Activated CD4-positive, alpha-beta T cell treated with anti-CD3 and anti-CD28 coated beads, Interleukin-2, amount 50 U/mL, for 1 hour (primary cell): ENCODE results near the gene PAQR3.
"Not testable (repeated sequence)": the region's sequence is repeated elsewhere in the genome, so short reads cannot be mapped to it uniquely, and the experiment has no call there.

Experiments used
- DNase-seq: peaks from one replicate; pipeline ENCODE4 v3.0.0-alpha.2; 2020

Gene PAQR3

DNA sequence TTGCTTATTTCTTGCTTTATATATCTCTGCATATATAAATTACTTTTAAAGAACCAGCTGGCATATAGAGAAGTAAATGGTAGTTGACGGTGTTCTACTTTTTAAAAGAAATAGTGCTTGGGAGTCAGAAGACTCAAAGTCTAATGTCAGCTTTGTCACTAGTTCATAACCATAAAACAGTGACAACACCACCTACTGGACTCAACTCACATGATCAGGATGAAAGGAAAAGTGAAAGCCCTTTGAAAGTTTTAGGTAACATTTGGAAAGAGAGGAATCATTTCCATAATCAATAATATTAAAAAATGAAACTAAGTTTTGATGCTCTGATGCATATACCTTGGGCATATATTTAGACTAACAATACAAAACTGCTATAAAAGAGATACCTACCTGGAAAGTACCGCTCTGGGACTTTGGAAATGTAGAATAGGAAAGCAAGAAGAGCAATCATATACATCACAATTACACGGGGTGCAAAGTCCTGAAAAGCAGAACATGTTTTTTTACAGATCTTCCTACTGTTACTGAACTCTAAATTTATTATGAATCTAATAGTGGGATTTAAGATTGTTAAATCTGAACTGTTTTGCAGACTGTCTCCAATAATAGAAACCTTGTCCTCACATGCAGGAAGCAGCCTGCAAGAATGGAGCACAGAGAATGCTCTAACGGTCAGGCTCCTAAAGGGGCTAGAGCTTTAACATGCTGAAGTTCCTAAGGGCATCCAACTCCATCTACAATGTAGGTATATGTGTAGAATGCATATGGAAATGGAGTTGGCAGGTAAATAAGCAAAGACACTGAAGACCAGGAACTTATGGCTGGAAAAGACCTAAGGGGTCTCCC lies 15.6 kb downstream of the PAQR3 start:
- no peak for DNase-seq

DNA sequence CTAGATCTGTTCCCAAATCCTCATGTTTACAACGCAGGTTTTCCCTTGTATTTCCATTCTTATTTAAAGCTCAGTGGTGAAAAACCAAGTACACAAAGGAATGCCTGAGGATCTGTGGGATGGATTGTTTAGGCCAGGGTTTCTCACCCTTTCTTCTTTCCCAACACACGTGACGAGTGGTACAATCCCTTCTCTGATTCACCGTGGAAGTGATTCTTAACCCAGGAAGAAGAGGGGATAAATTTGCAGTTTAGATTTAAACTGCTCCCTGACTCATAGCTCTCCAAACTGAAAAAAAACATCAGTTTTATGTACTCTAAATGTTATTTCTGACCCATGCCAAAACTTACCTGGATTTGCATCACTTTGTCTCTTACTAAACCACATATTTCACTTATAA lies 17.0 kb downstream of the PAQR3 start:
- DNase-seq: no peak

DNA sequence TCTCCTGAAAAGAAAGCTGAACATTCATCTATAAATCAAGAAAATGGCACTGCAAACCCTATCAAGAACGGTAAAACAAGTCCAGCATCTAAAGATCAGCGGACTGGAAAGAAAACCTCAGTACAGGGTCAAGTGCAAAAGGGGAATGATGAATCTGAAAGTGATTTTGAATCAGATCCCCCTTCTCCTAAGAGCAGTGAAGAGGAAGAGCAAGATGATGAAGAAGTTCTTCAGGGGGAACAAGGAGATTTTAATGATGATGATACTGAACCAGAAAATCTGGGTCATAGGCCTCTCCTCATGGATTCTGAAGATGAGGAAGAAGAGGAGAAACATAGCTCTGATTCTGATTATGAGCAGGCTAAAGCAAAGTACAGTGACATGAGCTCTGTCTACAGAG lies 28.6 kb downstream of the PAQR3 start:
- DNase-seq: no peak

DNA sequence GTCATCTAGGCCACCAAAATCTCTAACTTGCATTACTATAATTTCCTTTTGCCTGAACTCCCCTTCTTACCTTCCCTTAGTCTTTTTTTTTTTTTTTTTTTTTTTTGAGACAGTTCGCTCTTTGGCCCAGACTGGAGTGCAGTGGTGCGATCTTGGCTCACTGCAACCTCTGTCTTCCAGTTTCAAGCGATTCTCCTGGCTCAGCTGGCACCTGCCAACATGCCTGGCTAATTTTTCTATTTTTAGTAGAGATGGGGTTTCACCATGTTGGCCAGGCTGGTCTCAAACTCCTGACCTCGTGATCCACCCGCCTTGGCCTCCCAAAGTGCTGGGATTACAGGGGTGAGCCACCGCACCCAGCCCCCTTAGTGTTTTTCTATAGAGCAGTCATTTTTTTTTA lies 30.3 kb downstream of the PAQR3 start:
- DNase-seq: not testable (repeated sequence)

DNA sequence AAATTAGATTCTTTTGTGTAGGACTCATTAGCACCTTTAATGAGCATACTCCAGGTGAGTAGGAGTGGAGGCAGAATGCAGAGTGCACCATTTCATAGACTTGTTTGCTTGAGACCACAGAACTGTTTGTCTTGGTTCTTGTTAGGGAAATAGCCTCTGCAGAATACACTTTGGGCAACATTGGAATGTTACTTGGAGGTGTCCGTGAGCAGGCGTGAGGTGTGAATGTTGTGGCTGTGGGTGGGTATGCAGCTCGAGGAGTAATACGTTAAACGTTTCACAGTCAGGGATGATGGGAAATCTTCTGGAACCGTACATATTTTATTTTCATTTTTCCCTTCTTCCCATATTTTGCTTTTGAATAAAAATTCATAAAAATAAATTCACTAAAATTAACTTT lies 31.6 kb downstream of the PAQR3 start:
- no peak for DNase-seq

DNA sequence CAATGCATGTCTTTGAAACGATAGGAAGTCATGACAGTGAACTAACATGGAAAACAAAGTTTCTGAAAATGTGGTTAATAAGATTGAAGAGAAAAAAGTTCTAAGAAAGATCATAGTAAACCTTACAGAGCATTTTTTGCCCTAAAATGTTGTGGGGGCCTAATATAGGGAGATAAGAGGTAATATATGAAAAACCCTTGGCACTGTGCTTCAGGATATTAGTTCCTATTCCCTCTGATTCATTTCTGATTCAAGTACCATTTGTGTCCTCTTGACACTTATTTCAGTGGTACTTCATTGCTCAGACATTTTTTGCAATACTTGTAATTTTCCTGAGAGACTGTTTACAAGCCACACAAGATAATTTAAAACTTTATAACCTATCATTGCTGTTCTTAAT lies 35.1 kb downstream of the PAQR3 start:
- no peak for DNase-seq

DNA sequence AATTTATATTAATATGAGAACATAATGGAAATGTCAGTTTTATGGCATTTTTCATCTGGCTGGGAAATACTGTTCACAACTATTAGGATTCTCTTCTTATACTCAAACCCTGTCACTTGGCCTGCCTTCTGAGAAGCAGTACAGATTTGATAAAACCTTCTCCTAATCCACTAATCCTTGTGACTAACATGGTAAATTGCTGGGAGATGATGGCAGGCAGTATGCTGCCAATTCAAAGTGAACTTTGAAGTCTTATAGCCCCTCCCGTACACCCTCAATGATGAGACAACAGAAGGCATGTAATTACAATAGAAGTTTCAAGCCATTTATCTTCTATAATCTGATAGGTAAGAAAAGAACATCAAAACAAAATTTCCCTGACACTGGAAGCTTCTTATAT lies 36.9 kb downstream of the PAQR3 start:
- DNase-seq: no peak

DNA sequence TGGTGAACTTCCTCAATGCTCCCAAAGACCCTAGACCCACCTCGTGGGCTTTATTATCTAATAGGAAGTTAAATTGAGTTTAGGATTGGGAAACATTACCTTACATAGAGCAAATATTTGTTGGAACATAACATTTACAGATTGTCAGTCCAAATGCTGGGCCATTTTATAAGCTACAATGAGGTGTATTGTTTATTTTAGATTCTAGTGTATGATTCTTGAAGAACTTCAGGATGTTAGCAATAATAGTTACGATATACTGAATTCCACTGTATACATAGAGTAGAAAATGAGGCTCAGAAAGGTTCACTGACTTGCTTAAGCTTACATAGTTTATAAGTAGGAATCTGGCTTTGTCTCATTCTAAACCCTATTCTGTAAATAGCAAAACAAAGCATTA lies 37.4 kb downstream of the PAQR3 start:
- DNase-seq: no peak

DNA sequence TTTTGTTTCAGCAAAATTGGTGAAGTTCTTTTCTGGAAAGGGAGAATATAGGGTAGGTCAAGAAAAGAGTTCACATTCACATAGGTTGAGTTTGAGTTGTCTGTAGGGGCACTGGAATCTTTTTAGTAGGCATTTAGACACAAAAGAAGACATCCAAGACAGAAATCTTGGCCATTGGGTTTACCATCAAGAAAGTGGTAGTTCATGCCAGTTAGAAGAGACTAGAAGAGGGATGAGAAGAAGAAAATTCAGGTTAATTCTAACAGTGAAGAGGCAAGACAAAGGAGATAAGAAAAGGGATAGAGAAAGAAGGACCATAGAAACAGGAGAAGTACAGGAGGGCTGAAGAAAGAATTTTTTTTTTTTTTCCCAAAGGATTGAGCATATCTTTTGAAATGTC lies 39.9 kb downstream of the PAQR3 start:
- no peak for DNase-seq

DNA sequence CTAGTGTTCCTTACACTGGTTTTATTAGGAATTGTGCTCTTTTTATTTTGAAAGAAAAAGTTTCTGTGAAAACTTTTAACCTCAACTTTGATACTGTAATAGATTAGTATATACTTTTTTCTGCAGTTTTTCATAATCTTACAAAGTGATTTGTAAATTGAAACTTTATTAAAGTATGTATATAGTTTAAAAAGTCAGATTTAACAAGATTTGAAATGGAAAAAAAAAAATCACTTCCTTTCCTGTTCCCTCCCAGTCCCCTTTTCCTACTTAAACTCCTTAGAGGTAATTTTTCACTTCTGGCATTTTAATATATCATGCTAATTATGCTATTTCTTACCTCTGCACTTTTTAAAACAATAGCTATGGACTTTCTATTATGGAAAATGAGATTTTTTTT lies 49.3 kb downstream of the PAQR3 start:
- no peak for DNase-seq

DNA sequence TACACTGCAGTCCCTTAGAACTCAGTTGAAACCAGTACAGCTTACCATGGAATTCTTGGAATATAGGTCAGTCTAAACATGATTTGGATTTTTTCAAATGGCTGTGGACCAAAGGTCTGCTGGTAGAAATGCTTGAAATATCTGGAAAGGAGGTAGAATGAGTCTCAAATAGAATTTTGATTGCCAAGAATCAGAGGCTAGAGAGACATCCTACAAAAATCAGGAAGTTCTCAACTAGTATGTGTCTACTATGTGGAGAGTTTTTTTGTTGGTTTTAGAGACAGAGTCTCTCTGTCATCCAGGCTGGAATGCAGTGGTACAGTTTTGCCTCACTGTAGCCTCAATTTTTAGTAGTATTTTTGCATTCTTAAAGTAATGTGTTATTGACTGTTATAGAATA lies 53.6 kb downstream of the PAQR3 start:
- DNase-seq: no peak

DNA sequence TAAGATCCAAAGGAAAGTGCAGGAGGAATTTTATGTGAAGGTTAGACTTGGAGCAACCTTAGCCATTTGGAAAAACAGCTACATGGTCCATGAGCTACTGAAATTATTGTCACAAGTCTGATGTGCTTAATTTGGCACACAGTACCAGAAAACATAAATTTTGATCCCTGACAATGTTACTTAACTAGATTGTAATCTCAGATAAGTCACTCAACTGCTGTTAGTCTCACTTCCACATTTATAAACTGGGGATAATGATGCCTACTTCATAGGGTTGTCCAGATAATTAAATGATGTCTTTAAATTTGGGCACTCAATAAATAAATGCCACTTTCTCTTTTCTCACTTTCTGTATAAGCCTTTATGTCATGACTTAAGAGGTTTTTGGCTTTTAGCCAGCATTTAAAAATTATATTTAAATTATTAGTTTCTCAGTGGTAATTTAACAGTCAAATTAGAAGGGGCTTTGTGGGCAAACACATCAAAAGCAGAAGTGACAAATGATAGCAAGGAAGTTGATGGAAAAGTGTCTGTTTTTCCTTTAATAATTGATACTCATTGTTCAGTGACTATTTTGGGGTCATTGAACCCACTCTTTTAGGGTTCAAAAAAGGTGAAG lies 58.3 kb downstream of the PAQR3 start:
- no peak for DNase-seq

DNA sequence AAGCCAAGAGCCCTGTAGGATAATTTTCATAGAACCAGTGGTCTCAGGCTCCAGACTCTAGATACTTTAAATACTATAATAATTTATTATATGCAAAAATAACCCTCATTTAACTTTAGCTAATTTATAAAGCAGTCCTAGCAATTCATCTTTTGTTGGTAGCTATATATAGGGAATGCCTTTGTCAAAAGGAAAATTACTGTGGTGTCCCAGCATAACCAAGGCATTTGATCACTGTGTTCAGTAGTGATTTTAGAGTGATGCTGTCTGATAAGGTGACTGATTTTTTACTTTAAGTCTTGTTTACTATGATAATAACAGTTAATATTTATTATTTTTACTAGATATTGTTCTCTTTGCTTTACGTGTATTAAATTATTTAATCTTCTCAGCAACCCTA lies 61.2 kb downstream of the PAQR3 start:
- no peak for DNase-seq

DNA sequence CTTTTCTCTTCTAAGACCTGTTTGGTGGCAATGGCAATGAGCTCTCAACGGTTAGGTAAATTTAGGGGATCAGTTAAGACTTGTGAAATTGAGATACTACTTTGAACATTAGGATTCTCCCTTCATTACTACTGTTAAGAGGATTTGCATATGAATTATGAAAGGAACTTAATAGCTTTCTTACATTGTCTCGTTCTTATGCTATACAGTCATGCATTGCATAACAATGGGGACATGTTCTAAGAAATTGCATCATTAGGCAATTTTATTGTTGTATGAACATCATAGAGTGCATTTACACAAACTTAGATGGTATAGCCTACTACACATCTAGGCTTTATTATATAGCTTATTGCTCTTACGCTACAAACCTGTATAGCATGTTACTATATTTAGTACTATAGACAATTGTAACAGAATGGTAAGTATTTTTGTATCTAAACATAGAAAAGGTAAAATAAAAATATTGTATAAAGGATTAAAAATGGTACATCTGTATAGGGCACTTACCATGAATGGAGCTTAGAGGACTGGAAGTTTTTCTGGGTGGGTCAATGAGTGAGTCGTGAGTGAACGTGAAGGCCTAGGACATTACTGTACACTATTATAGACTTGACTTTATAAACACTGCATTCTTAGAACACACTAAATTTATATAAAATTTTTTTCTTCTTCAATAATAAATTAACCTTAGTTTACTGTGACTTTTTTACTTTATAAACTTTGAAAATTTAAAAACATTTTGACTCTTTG lies 62.5 kb downstream of the PAQR3 start:
- DNase-seq: no peak

DNA sequence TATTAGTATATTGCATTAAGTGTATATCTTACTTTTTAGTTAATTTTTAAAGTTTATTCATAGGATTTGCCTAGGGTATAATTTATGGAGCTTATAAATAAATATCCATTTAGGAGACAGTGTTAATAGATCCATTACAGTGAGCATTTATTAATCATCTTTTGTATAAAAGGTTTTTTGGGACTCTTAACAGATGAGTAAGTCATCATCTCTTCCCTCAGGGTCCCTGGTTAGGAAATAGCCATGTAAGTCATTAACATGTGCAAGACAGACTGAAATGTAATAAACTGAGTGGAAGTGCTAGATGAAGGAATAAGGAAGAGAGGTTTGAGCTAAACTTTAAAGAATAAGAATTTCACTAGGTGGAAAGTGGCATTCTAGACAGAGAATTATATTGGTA lies 69.2 kb downstream of the PAQR3 start:
- no peak for DNase-seq

DNA sequence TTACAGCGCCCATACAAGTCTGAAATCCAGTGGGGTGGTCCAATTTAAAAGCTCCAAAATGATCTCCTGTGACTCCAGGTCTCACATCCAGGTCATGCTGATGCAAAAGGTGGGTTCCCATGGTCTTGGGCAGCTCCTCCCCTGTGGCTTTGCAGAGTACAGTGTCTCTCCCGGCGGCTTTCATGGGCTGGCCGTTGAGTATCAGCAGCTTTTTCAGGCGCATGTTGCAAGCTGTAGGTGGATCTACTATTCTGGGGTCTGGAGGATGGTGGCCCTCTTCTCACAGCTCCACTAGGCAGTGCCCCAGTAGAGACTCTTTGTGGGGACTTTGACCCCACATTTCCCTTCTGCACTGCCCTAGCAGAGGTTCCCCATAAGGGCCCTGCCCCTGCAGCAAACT lies 70.5 kb downstream of the PAQR3 start:
- not testable (repeated sequence) for DNase-seq

DNA sequence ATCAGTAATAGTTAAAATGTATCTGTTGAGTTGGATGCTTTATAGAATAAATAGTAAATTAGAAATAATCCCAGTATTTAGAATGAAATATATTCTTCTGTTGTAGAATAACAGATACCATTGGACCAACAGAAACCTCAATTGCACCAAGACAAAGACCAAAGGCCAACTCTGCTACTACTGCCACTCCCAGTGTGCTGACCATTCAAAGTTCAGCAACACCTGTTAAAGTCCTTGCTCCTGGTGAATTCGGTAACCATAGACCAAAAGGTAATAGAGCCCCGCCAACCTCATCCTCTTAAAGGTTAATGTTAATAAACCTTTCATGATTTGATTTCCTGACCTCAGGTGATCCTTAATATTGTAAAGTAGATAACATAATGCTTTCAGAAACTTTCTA lies 73.8 kb downstream of the PAQR3 start:
- no peak for DNase-seq

DNA sequence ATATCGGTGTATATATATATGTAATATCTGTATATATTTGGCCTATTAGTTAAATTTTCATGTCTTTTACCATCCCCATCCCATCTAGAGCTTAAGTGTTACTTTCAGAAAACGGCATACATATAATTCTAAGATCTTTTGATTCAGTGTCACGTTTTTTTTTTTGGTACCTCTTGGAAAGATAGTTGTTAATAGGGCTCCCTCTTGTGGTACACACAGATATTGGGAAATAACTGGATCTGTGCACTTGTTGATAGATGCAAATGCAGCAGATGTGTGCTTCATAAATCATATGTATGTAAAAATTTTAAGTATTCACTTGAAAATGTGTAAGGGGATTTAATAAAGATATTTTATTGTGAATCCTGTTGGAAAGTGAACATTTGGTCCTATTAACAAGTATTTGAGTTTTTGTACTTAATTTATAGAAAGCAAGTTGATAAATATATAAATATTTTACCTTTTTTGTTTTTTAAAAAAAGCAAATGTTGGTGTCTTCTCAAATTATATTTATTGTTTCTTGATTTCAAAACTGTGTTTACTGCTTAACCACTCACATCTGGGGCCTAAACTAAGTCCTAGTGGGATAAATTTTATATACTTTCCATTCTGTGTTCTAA lies 74.7 kb downstream of the PAQR3 start:
- DNase-seq: no peak

DNA sequence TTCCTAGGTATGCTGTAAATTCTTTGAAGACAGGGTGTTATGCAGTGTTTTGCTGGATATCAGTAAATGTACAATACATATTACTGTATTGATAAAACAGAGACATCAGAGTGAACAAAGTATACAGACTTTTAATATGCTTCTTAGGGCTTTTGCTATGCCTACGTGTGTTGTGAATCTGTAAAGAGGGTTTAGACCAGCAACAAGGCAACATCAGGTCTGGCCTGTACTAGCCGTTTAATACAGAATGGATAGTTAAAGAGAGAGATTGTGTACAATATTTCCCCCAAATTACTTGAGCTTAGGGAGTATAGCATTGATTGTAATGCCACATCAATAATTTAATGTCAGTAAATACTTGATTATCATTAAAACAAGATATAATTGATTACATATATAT lies 75.2 kb downstream of the PAQR3 start:
- no peak for DNase-seq

DNA sequence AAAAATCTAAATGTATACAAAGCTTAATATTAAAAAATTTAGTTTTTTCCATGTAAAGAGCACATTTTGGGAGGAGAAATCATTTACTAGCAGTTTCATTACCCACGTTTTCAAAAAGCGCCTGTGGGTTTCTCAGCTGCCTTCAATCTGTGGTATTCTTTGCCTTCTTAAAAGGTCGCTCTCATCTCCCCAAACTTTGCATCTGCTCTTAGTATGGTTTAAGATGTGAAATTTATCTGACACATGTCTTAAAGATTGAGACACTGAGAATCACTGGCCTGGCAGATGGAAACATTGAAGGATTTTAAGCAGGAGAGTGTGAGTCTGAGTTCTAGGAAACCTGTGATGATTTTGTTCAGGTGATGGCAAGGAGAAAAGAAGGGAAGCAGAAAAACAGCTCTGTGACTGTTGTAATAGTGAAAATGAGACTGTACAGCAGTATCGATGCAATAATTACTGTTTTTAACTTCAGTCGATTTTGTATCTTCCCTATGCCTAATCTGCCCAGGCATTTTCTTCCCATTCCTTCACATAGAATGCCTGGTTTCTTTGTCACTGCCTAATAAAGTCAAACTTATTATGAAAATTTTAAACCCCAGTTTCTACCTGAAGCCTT lies 75.9 kb downstream of the PAQR3 start:
- no peak for DNase-seq

DNA sequence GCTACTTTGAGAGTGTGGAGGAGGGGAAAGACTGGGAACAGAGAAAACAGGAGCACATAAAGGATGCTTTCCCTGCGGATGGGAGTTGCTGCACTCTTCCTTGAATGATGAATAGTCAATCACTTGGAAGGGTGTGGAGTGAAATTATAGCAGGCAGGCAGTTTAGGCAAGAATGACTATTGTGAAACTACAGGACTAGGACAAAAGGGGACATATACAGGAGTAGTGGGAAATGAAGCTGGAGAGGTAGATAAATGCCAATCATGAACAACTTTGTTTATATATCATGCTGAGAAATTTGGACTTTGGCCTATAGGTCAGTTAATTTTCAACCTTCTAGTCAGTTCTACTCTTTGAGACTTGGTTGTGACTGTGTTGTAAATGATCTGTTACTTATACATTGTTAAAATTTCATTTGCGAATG lies 76.9 kb downstream of the PAQR3 start:
- no peak for DNase-seq
